ENCODE results near the gene SLITRK1. TPM values are rescaled to one million over a fixed set of nuclear protein-coding genes. Genes with fewer than 3 reads are reported as not detected.

The SLITRK1 gene
- total RNA-seq, 1 experiment from 2014 or later, result 0.20 TPM

GRCh38 chr13:83878691-83879430, 3.4 kb downstream of the SLITRK1 start:
- no peak overlapping the region for H3T11ph ChIP-seq (ENCODE audit: low read length)
- H3K56ac ChIP-seq (ENCODE audit: insufficient read length, low read depth, low read length), result no peak overlapping the region
- H3K27me3 Mint-ChIP-seq (ENCODE audit: low read depth), result peaks cover 66% of the 10 kb centered on the region
- H4K20me1 ChIP-seq (ENCODE audit: control insufficient read depth, insufficient read depth, insufficient read length), result no peaks in the 10 kb centered on the region
- H3K79me1 ChIP-seq (ENCODE audit: insufficient read depth, low read depth, low read length, poor library complexity, severe bottlenecking), result no peaks in the 10 kb centered on the region
- no peak overlapping the region for H2BK5ac ChIP-seq (ENCODE audit: insufficient read length, low read length)
- no peak overlapping the region for H3K4ac ChIP-seq (ENCODE audit: low read depth, low read length)
- H3K9ac ChIP-seq (ENCODE audit: extremely low read depth, insufficient read length, low read length), result no peak overlapping the region
- H2BK120ac ChIP-seq (ENCODE audit: low read depth, low read length, poor library complexity, severe bottlenecking), result no peak overlapping the region
- no peak overlapping the region for H2BK15ac ChIP-seq (ENCODE audit: low read depth, low read length)
- H3K79me2 ChIP-seq (ENCODE audit: insufficient read depth, low read length), result no peaks in the 10 kb centered on the region
- H2AK5ac ChIP-seq (ENCODE audit: insufficient read length, low read length), result no peak overlapping the region
- H4K91ac ChIP-seq (ENCODE audit: insufficient read length, low read depth, low read length), result no peak overlapping the region
- H3K27me3 ChIP-seq (ENCODE audit: insufficient read depth, low read length), result peaks cover 31% of the 10 kb centered on the region
- H3K4me3 Mint-ChIP-seq, result peak overlapping the region; percentile 43 to 85
- DNase-seq, result peak; percentile 36
- no peak overlapping the region for H3K14ac ChIP-seq (ENCODE audit: insufficient read depth, low read length)
- H4K5ac ChIP-seq (ENCODE audit: insufficient read length, low read depth, low read length), result no peak overlapping the region
- H3K23me2 ChIP-seq (ENCODE audit: insufficient read length, low read depth, low read length, poor library complexity, severe bottlenecking), result peaks cover 37% of the 10 kb centered on the region
- H2BK20ac ChIP-seq (ENCODE audit: low read depth, low read length, poor library complexity, severe bottlenecking), result no peak overlapping the region
- H3K27ac ChIP-seq (ENCODE audit: insufficient read length, low read depth, low read length), result no peak overlapping the region
- no peaks in the 10 kb centered on the region; a peak in 1 of 5 replicates for H3K9me3 Mint-ChIP-seq
- no CpG with 5 or more reads among the region's 31 CpGs for WGBS (ENCODE audit: extremely low coverage, insufficient read length, low lambda C conversion rate)
- no peaks in the 10 kb centered on the region for H3K9me3 ChIP-seq (ENCODE audit: control insufficient read depth, low read depth, low read length)
- H3K4me1 Mint-ChIP-seq, result peaks cover 51 to 61% of the 10 kb centered on the region in 2 experiments
- H3K23ac ChIP-seq (ENCODE audit: insufficient read length, low read depth, low read length), result no peak overlapping the region
- no peak overlapping the region for H4K8ac ChIP-seq (replicated peaks; ENCODE audit: insufficient read length, low read depth, low read length)
- H3K4me1 ChIP-seq (ENCODE audit: insufficient read depth, low read length), result peaks cover 3% of the 10 kb centered on the region; the same call in 1 of the 2 replicates
- H2BK12ac ChIP-seq (ENCODE audit: insufficient read length, low read depth, low read length), result no peak overlapping the region
- H3K36me3 Mint-ChIP-seq (ENCODE audit: insufficient read depth in 1 of 3, low read depth in 3 of 3), result no peaks in the 10 kb centered on the region
- no peak overlapping the region for H3K27ac Mint-ChIP-seq
- H3K18ac ChIP-seq (ENCODE audit: insufficient read length, low read depth, low read length), result no peak overlapping the region
- H2AFZ ChIP-seq (ENCODE audit: low read length), result no peak overlapping the region
- no peak for TF ChIP-seq CTCF (conservative IDR thresholded peaks at IDR 0.05)
- peak overlapping the region; percentile 94 for H3K4me2 ChIP-seq (ENCODE audit: insufficient read depth, insufficient read length, low read length)
